Liver (tissue), 9 donors: ENCODE measurements around the gene LY86. TPM values are rescaled to one million over a fixed set of nuclear protein-coding genes. Genes with fewer than 3 reads are reported as not detected.

Experiments used
- DNase-seq: peaks from one replicate; pipeline ENCODE4 v3.0.0-alpha.2; 2017; ENCODE audit warnings: low spot score
- H3K27ac ChIP-seq, 2 donors: one replicate each; pipeline ENCODE4 v1.7.0; 2013; ENCODE audit warnings: inconsistent platforms in 2 of 2, low read length in 2 of 2, control low read depth in 1 of 2, low read depth in 1 of 2, mild to moderate bottlenecking in 1 of 2
- H3K27me3 ChIP-seq, 4 donors: one replicate each; pipeline versions ENCODE4 v1.6.1 to v1.7.0; 2013; ENCODE audit warnings: low read length in 3 of 4, inconsistent platforms in 1 of 4, mild to moderate bottlenecking in 1 of 4, moderate library complexity in 1 of 4; ENCODE audit not compliant: control insufficient read depth in 4 of 4, insufficient read depth in 4 of 4
- H3K36me3 ChIP-seq, 4 donors: one replicate each; pipeline versions ENCODE4 v1.6.1 to v1.7.0; 2013; ENCODE audit warnings: low read length in 3 of 4, mild to moderate bottlenecking in 3 of 4, low read depth in 1 of 4, moderate library complexity in 1 of 4; ENCODE audit not compliant: control insufficient read depth in 4 of 4, insufficient read depth in 3 of 4
- H3K4me1 ChIP-seq, 4 donors: one replicate each; pipeline versions ENCODE4 v1.6.1 to v1.7.0; 2013; ENCODE audit warnings: low read length in 3 of 4, mild to moderate bottlenecking in 3 of 4, moderate library complexity in 1 of 4; ENCODE audit not compliant: control insufficient read depth in 4 of 4, insufficient read depth in 4 of 4
- H3K4me3 ChIP-seq, 3 donors: one replicate each; pipeline versions ENCODE4 v1.6.1 to v1.7.0; 2013; ENCODE audit warnings: low read length in 3 of 3, control low read depth in 1 of 3, low read depth in 1 of 3, mild to moderate bottlenecking in 1 of 3
- H3K9ac ChIP-seq, 2 donors: one replicate each; pipeline ENCODE4 v1.7.0; 2013; ENCODE audit warnings: low read length in 2 of 2, mild to moderate bottlenecking in 2 of 2, moderate library complexity in 2 of 2, control low read depth in 1 of 2, low read depth in 1 of 2
- H3K9me3 ChIP-seq, 4 donors: one replicate each; pipeline versions ENCODE4 v1.6.1 to v1.7.0; 2013; ENCODE audit warnings: low read length in 3 of 4; ENCODE audit not compliant: control insufficient read depth in 4 of 4
- ATF3 ChIP-seq: IDR thresholded peaks from 2 replicates; pipeline ENCODE4 v1.6.1; 2016; ENCODE audit warnings: antibody characterized with exemption
- CTCF ChIP-seq: fragments of 150-350 bp; IDR thresholded peaks from 2 replicates; pipeline ENCODE4 v1.5.1; 2017; ENCODE audit warnings: improper control_type of control experiment, low read depth, low read length; ENCODE audit not compliant: missing input control
- EGR1 ChIP-seq, 2 donors: IDR thresholded peaks; 2 replicates each; pipeline ENCODE4 v1.6.1; 2016 to 2018; ENCODE audit warnings: antibody characterized with exemption in 2 of 2, low read depth in 2 of 2
- FOXA1 ChIP-seq: IDR thresholded peaks from 2 replicates; pipeline ENCODE4 v1.6.1; 2016; ENCODE audit warnings: antibody characterized with exemption
- FOXA2 ChIP-seq: IDR thresholded peaks from 2 replicates; pipeline ENCODE4 v1.6.1; 2016; ENCODE audit warnings: antibody characterized with exemption
- GABPA ChIP-seq, 2 donors: IDR thresholded peaks in 1 of 2; conservative IDR thresholded peaks in 1 of 2; 2 replicates each; pipeline ENCODE4 v1.6.1; 2016; ENCODE audit warnings: antibody characterized with exemption in 2 of 2, mild to moderate bottlenecking in 1 of 2, moderate library complexity in 1 of 2
- HNF4A ChIP-seq, 2 donors: conservative IDR thresholded peaks; 2 replicates each; pipeline ENCODE4 v1.6.1; 2016; ENCODE audit warnings: antibody characterized with exemption in 2 of 2, mild to moderate bottlenecking in 2 of 2
- HNF4G ChIP-seq: IDR thresholded peaks from 2 replicates; pipeline ENCODE4 v1.6.1; 2016; ENCODE audit warnings: antibody characterized with exemption
- JUND ChIP-seq, 2 donors: IDR thresholded peaks; 2 replicates each; pipeline ENCODE4 v1.6.1; 2016; ENCODE audit warnings: antibody characterized with exemption in 2 of 2
- MAX ChIP-seq: IDR thresholded peaks from 2 replicates; pipeline ENCODE4 v1.6.1; 2016; ENCODE audit warnings: antibody characterized with exemption
- NR2F2 ChIP-seq: IDR thresholded peaks from 2 replicates; pipeline ENCODE4 v1.6.1; 2016; ENCODE audit warnings: antibody characterized with exemption
- RAD21 ChIP-seq, 2 donors: IDR thresholded peaks; 2 replicates each; pipeline ENCODE4 v1.6.1; 2016; ENCODE audit warnings: antibody characterized with exemption in 2 of 2, mild to moderate bottlenecking in 2 of 2
- RXRA ChIP-seq, 2 donors: IDR thresholded peaks; 2 replicates each; pipeline ENCODE4 v1.6.1; 2017 to 2018; ENCODE audit warnings: antibody characterized with exemption in 2 of 2, mild to moderate bottlenecking in 1 of 2
- SP1 ChIP-seq: IDR thresholded peaks from 2 replicates; pipeline ENCODE4 v1.6.1; 2018; ENCODE audit warnings: antibody characterized with exemption, mild to moderate bottlenecking
- TAF1 ChIP-seq: conservative IDR thresholded peaks from 2 replicates; pipeline ENCODE4 v1.6.1; 2016; ENCODE audit warnings: antibody characterized with exemption, mild to moderate bottlenecking
- YY1 ChIP-seq: IDR thresholded peaks from 2 replicates; pipeline ENCODE4 v1.6.1; 2016; ENCODE audit warnings: antibody characterized with exemption, mild to moderate bottlenecking
- ZBTB33 ChIP-seq: IDR thresholded peaks from 2 replicates; pipeline ENCODE4 v1.6.1; 2016; ENCODE audit warnings: antibody characterized with exemption
- WGBS: extraction: QIAGEN DNeasy Blood & Tissue Kit; methylation state at CpG from one replicate; pipeline ENCODE4 v1.1.7; 2013; 5-methylcytosine and 5-hydroxymethylcytosine counted together
- polyA plus RNA-seq, 2 donors: library from polyadenylated mRNA; stranded (reverse) in 1 of 2; unstranded in 1 of 2; fragments of 200-250 nt in 1 of 2; fragments of >200 nt in 1 of 2; fragmentation: Nextera tagmentation in 1 of 2; extraction: Ambion mirVana in 1 of 2; gene quantifications; one replicate each; pipeline versions ENCODE4 v1.2.1 to v1.2.3, GENCODE V29; 2013 to 2015
- total RNA-seq, 2 donors: library from RNA; depleted of rRNA; stranded (reverse); fragments of >200 nt; gene quantifications; one replicate each; pipeline ENCODE4 v1.2.3, GENCODE V29; 2014
- donor health status: healthy.
- donor health status: healthy.
- donor health status: healthy.
- donor health status: healthy.
- donor health status: healthy.

LY86 gene
- total and polyA plus RNA-seq, 4 donors = 1.4 to 7.8 (median 3.7) TPM

- WGBS = 90% methylated on average over 5 of the region's 5 CpGs
- Histone ChIP-seq H3K27ac (no peak overlapping the region), H3K27me3 (no peaks in the 10 kb centered on the region), H3K9ac (no peak overlapping the region), H3K36me3 (no peaks in the 10 kb centered on the region), H3K4me3 (no peak overlapping the region), H3K9me3 (no peaks in the 10 kb centered on the region), H3K4me1 (no peaks in the 10 kb centered on the region)
- TF ChIP-seq RXRA (IDR thresholded peaks at IDR 0.05) = no peak
- no peak for TF ChIP-seq HNF4G
- TF ChIP-seq SP1 = no peak
- no peak for TF ChIP-seq HNF4A (conservative IDR thresholded peaks at IDR 0.05)
- TF ChIP-seq YY1 = no peak
- no peak for TF ChIP-seq EGR1 (IDR thresholded peaks at IDR 0.05; ENCODE audit: low read depth in 2 of 2)
- no peak for TF ChIP-seq FOXA1
- TF ChIP-seq GABPA (IDR thresholded peaks at IDR 0.05 in 1 of 2, conservative IDR thresholded peaks at IDR 0.05 in 1 of 2) = no peak
- TF ChIP-seq MAX = no peak
- no peak for TF ChIP-seq RAD21 (IDR thresholded peaks at IDR 0.05)
- no peak for TF ChIP-seq CTCF
- no peak for TF ChIP-seq FOXA2
- no peak for TF ChIP-seq TAF1
- no peak for TF ChIP-seq ZBTB33
- no peak for TF ChIP-seq NR2F2
- TF ChIP-seq JUND (IDR thresholded peaks at IDR 0.05) = no peak
- TF ChIP-seq ATF3 = no peak
- no peak for DNase-seq
Observed at GRCh38 chr6:6648692-6649343, 60.3 kb downstream of the LY86 start.

GRCh38 chr6:6649824-6650349, 61.4 kb downstream of the LY86 start:
- Histone ChIP-seq H3K4me3 (no peak overlapping the region), H3K4me1 (no peaks in the 10 kb centered on the region), H3K27me3 (no peaks in the 10 kb centered on the region), H3K36me3 (no peaks in the 10 kb centered on the region), H3K27ac (no peak overlapping the region), H3K9me3 (no peaks in the 10 kb centered on the region), H3K9ac (no peak overlapping the region)
- TF ChIP-seq MAX (no peak), FOXA1 (no peak), NR2F2 (no peak), ZBTB33 (no peak), HNF4G (no peak), SP1 (no peak)
- WGBS = 94% methylated on average over 7 of the region's 7 CpGs
- DNase-seq = no peak
